A549 (cell line): ENCODE measurements around the gene UBR2. TPM values are rescaled to one million over a fixed set of nuclear protein-coding genes. Genes with fewer than 3 reads are reported as not detected.
A peak's percentile ranks its signal among the peaks of the same experiment; 100 is the strongest.
"Not testable (repeated sequence)": the region's sequence is repeated elsewhere in the genome, so short reads cannot be mapped to it uniquely, and the experiment has no call there.

Experiments used
- ATAC-seq, 2 experiments: fragments of 200-7000 bp in 1 of 2; fragments of >200 bp in 1 of 2; cut with Nextera tagmentation in 1 of 2; cut with Tn5 transposase in 1 of 2; 3 replicates each; pipeline versions ENCODE4 v1.8.0 to v1.9.1; 2018 to 2020; ENCODE audit warnings: mild to moderate bottlenecking in 1 of 2, moderate library complexity in 1 of 2
- CTCF ChIA-PET: fragments of 300-600 bp; sonication (Branson Sonifier 250); formaldehyde crosslinking; extraction: SDS; loops from one replicate; lab custom pipeline; 2021; ENCODE audit warnings: antibody characterized with exemption, inconsistent platforms; lab: Yijun Ruan, JAX
- POLR2A ChIA-PET: fragments of 350-600 bp; formaldehyde crosslinking; extraction: SDS; loops from one replicate; lab custom pipeline; 2021; ENCODE audit warnings: antibody characterized with exemption, inconsistent platforms; lab: Yijun Ruan, JAX
- DNase-seq, 2 experiments: peaks; one replicate each; pipeline versions ENCODE4 v3.0.0 to v3.0.0-alpha.2; 2011 to 2016; ENCODE audit warnings: low read depth in 1 of 2, low spot score in 1 of 2
- FAIRE-seq: peaks from 2 replicates; lab custom pipeline; 2011; peaks lifted over from hg19 to GRCh38; lab: Jason Lieb, UNC
- H3K27ac ChIP-seq, 2 experiments: fragments of >200 bp; sonication (Bioruptor Twin); formaldehyde crosslinking; 3 replicates each; pipeline ENCODE4 v1.5.1; 2016 to 2017
- H3K4me1 ChIP-seq: fragments of >200 bp; sonication (Bioruptor Twin); formaldehyde crosslinking; 3 replicates; pipeline ENCODE4 v1.6.1; 2016
- H3K4me2 ChIP-seq: fragments of >200 bp; sonication (Bioruptor Twin); formaldehyde crosslinking; 3 replicates; pipeline ENCODE4 v1.6.1; 2016
- H3K4me3 ChIP-seq: fragments of >200 bp; sonication (Bioruptor Twin); formaldehyde crosslinking; 3 replicates; pipeline ENCODE4 v1.5.1; 2016
- H3K9me3 ChIP-seq: fragments of >200 bp; sonication (Bioruptor Twin); formaldehyde crosslinking; 3 replicates; pipeline ENCODE4 v1.6.1; 2016
- CEBPB ChIP-seq, 2 experiments: fragments of >200 bp in 1 of 2; sonication (Bioruptor Twin) in 1 of 2; formaldehyde crosslinking in 1 of 2; IDR thresholded peaks; 2 replicates each; pipeline ENCODE4 v1.6.1; 2012 to 2016
- CTCF ChIP-seq: fragments of >200 bp; sonication (Bioruptor Twin); formaldehyde crosslinking; IDR thresholded peaks from 3 replicates; pipeline ENCODE4 v1.5.1; 2016
- EHMT2 ChIP-seq: fragments of 200-600 bp; sonication (generic); IDR thresholded peaks from 2 replicates; pipeline ENCODE4 v1.6.1; 2016; ENCODE audit warnings: antibody characterized with exemption, low read depth, mild to moderate bottlenecking, moderate library complexity
- FOSB ChIP-seq: fragments of 250-450 bp; sonication (Bioruptor Pico); IDR thresholded peaks from 2 replicates; pipeline ENCODE4 v1.5.0; 2020; ENCODE audit warnings: mild to moderate bottlenecking, moderate library complexity
- FOXS1 ChIP-seq: fragments of 250-450 bp; sonication (Bioruptor Pico); IDR thresholded peaks from 2 replicates; pipeline ENCODE4 v1.5.0; 2020; ENCODE audit warnings: mild to moderate bottlenecking, moderate library complexity
- GATA3 ChIP-seq: IDR thresholded peaks from 2 replicates; pipeline ENCODE4 v1.6.1; 2012; ENCODE audit warnings: borderline replicate concordance
- HDAC2 ChIP-seq: fragments of 200-600 bp; sonication (generic); IDR thresholded peaks from 2 replicates; pipeline ENCODE4 v1.6.1; 2016
- HEYL ChIP-seq: fragments of 250-450 bp; sonication (Bioruptor Pico); IDR thresholded peaks from 2 replicates; pipeline ENCODE4 v1.8.0; 2021; ENCODE audit warnings: mild to moderate bottlenecking, moderate library complexity
- HOXB5 ChIP-seq: fragments of 250-450 bp; sonication (Bioruptor Pico); IDR thresholded peaks from 2 replicates; pipeline ENCODE4 v1.5.0; 2020; ENCODE audit warnings: mild to moderate bottlenecking, moderate library complexity
- JUNB ChIP-seq: fragments of >200 bp; sonication (Bioruptor Twin); formaldehyde crosslinking; IDR thresholded peaks from 2 replicates; pipeline ENCODE4 v1.6.1; 2016
- KDM5A ChIP-seq: fragments of 200-600 bp; sonication (generic); IDR thresholded peaks from 2 replicates; pipeline ENCODE4 v1.6.1; 2016; ENCODE audit warnings: antibody characterized with exemption, mild to moderate bottlenecking
- MAZ ChIP-seq: fragments of 150-350 bp; IDR thresholded peaks from 2 replicates; pipeline ENCODE4 v1.6.1; 2014; ENCODE audit warnings: antibody characterized with exemption, low read depth, low read length, borderline replicate concordance
- NPAS2 ChIP-seq: fragments of 250-450 bp; sonication (Bioruptor Pico); IDR thresholded peaks from 2 replicates; pipeline ENCODE4 v1.8.0; 2022; ENCODE audit warnings: mild to moderate bottlenecking, moderate library complexity, borderline replicate concordance
- RAD21 ChIP-seq, 2 experiments: fragments of >200 bp in 1 of 2; sonication (Bioruptor Twin) in 1 of 2; formaldehyde crosslinking in 1 of 2; IDR thresholded peaks in 1 of 2; conservative IDR thresholded peaks in 1 of 2; 2 replicates in 1 of 2; 3 replicates in 1 of 2; pipeline ENCODE4 v1.6.1; 2012 to 2018; ENCODE audit warnings: inconsistent platforms in 1 of 2
- RCOR1 ChIP-seq: fragments of 150-350 bp; IDR thresholded peaks from 2 replicates; pipeline ENCODE4 v1.6.1; 2014; ENCODE audit warnings: antibody characterized with exemption, low read length, low read depth
- RFX5 ChIP-seq: fragments of 450-650 bp; IDR thresholded peaks from 2 replicates; pipeline ENCODE4 v1.7.1; 2014; ENCODE audit warnings: antibody characterized with exemption, mild to moderate bottlenecking, moderate library complexity
- TFCP2L1 ChIP-seq: fragments of 250-450 bp; sonication (Bioruptor Pico); IDR thresholded peaks from 2 replicates; pipeline ENCODE4 v1.5.0; 2021; ENCODE audit warnings: mild to moderate bottlenecking
- TP53 ChIP-seq: fragments of 250-450 bp; sonication (Bioruptor Pico); IDR thresholded peaks from 2 replicates; pipeline ENCODE4 v1.5.0; 2021; ENCODE audit warnings: mild to moderate bottlenecking, moderate library complexity
- USF2 ChIP-seq: fragments of 450-650 bp; IDR thresholded peaks from 2 replicates; pipeline ENCODE4 v1.6.1; 2014; ENCODE audit warnings: antibody characterized with exemption
- ZNF302 ChIP-seq: fragments of 250-450 bp; sonication (Bioruptor Pico); IDR thresholded peaks from 2 replicates; pipeline ENCODE4 v1.9.0; 2021; ENCODE audit warnings: inconsistent platforms, mild to moderate bottlenecking, moderate library complexity
- WGBS: methylation state at CpG from one replicate; pipeline ENCODE4 v1.1.6; 2017; ENCODE audit errors: missing lambda C conversion rate; 5-methylcytosine and 5-hydroxymethylcytosine counted together
- polyA plus RNA-seq, 4 experiments: library from polyadenylated mRNA; depleted of rRNA in 3 of 4; stranded (reverse); fragments of >200 nt; fragmentation: RNase III in 1 of 4; extraction: RNeasy Plus Mini Kit Qiagen cat#74134 plus additional on column Dnase treatment in 1 of 4; gene quantifications; 2 replicates in 3 of 4; 3 replicates in 1 of 4; pipeline ENCODE4 v1.2.3, GENCODE V29; 2011 to 2017
- TF ChIP-seq, protein P1 (sequence below): IDR thresholded peaks from 2 replicates; pipeline ENCODE4 v1.6.1; 2012

UBR2 gene
- polyA plus RNA-seq, 2 of the 4 experiments (the other 2 are of a cell fraction) = 5.5 to 15.2 TPM

DNA sequence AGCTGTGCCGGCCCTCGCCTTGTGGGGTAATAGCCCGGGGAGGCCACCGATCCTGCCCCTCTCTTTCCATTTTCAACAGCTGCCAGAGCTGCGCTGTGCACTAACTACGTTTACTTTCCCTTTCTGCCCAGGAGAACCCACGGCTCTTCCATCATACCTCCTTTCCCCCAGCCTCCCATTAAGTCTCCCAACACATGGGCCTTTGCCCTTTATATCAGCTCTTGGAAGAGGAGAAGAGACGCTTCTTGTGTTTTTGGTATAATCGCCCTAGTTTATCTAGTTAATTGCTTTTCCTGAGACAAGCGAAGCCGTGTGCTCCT lies 637 bp downstream of the UBR2 start:
- ChIA-PET CTCF (interaction anchor here (0.7 to 3.8 kb wide), 15 partner anchors 8 to 485 kb away, joined by 3 to 25 read pairs (median 4); no protein-coding TSS in a partner anchor), POLR2A (interaction anchor here (0.6 to 1.7 kb wide), 7 partner anchors 10 to 315 kb away, joined by 3 to 15 read pairs (median 4); partner anchors contain the start of genes RPL7L1 and TBCC)
- peak overlapping the region; percentile 94 for H3K4me3 ChIP-seq
- no peak for FAIRE-seq
- peak overlapping the region; percentile 85 to 92 for H3K27ac ChIP-seq
- under 1% methylated on average over 11 of the region's 11 CpGs for WGBS
- TF ChIP-seq RAD21 (conservative IDR thresholded peaks at IDR 0.05 in 1 of 2, IDR thresholded peaks at IDR 0.05 in 1 of 2) = no peak
- TF ChIP-seq KDM5A = no peak
- H3K9me3 ChIP-seq = no peaks in the 10 kb centered on the region
- H3K4me1 ChIP-seq = peaks cover 10% of the 10 kb centered on the region; the same call in 2 of the 3 replicates
- peak in 1 of 2 experiments; percentile 42; a peak in 2 of 6 replicates for ATAC-seq
- DNase-seq = peak in 1 of 2 experiments; percentile 10
- peak overlapping the region; percentile 98 for H3K4me2 ChIP-seq

- TF ChIP-seq JUNB (no peak), RFX5 (no peak), CEBPB (IDR thresholded peaks at IDR 0.05) (peak in 1 of 2 experiments; percentile 44; a peak in 1 of 4 replicates)
- no peaks in the 10 kb centered on the region for H3K9me3 ChIP-seq
- CTCF ChIA-PET = interaction anchor here (0.8 to 3.8 kb wide), 2 partner anchors 19 to 39 kb away, joined by 4 to 25 read pairs; no protein-coding TSS in a partner anchor
- 57% methylated on average over 15 of the region's 15 CpGs for WGBS
- H3K4me1 ChIP-seq = peaks cover 16% of the 10 kb centered on the region
- POLR2A ChIA-PET = interaction anchor here (1.4 kb wide), 1 partner anchor 180 kb away, joined by 4 read pairs; the partner anchor contains the start of gene TBCC
- ATAC-seq (no peak), FAIRE-seq (no peak), DNase-seq (no peak)
- H3K4me3 ChIP-seq = peak overlapping the region; percentile 94
- peak overlapping the region in 1 of 2 experiments; percentile 92; a peak in 4 of 6 replicates for H3K27ac ChIP-seq
- peak overlapping the region; percentile 98 for H3K4me2 ChIP-seq
These were observed 2.2 kb downstream of the UBR2 start for GRCh38 chr6:42565823-42566613.

DNA sequence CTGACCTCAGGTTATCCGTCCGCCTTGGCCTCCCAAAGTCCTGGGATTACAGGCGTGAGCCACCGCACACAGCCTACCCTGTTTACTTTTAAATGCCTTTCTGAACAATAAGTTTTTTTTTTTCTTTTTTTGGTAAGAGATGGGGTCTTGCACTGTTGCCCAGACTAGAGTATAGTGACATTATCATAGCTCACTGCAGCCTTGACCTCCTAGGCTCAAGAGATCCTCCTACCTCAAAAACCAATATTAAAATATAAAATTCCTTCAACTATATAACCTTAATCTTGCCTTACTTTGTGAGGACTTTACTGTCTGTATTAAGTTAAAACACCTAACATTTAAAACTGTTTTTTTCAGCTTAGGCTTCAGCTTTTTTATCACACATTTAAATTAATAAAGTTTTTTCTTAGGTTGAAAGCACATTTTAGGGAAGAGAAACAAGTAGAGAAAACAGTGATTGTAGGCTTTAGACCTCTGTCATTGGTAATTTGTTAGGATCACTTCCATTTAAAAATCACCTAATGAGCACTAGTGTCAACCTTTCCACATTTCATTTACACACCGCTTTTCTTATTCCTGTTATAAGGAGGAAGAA lies 2.9 kb downstream of the UBR2 start:
- ATAC-seq (no peak), FAIRE-seq (no peak), DNase-seq (no peak)
- no peak overlapping the region for H3K27ac ChIP-seq
- H3K4me2 ChIP-seq = peak overlapping the region; percentile 98; the same call in 1 of the 3 replicates
- 81% methylated on average over 5 of the region's 5 CpGs for WGBS
- no peaks in the 10 kb centered on the region for H3K9me3 ChIP-seq
- ChIA-PET CTCF (no interaction called here), POLR2A (no interaction called here)
- H3K4me3 ChIP-seq = no peak overlapping the region
- TF ChIP-seq MAZ (no peak), RCOR1 (no peak), ZNF302 (no peak), RFX5 (no peak), NPAS2 (CRISPR knock-in tag) (no peak), FOXS1 (no peak), HOXB5 (CRISPR knock-in tag) (no peak), CTCF (no peak), HEYL (CRISPR knock-in tag) (no peak), JUNB (no peak), HDAC2 (no peak), GATA3 (no peak), TP53 (CRISPR knock-in tag) (no peak), TFCP2L1 (CRISPR knock-in tag) (no peak), CEBPB (IDR thresholded peaks at IDR 0.05) (no peak), KDM5A (no peak), FOSB (CRISPR knock-in tag) (no peak), USF2 (no peak), EHMT2 (no peak)
- TF ChIP-seq, protein P1, sequence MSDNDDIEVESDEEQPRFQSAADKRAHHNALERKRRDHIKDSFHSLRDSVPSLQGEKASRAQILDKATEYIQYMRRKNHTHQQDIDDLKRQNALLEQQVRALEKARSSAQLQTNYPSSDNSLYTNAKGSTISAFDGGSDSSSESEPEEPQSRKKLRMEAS = no peak
- H3K4me1 ChIP-seq = peaks cover 17% of the 10 kb centered on the region

DNA sequence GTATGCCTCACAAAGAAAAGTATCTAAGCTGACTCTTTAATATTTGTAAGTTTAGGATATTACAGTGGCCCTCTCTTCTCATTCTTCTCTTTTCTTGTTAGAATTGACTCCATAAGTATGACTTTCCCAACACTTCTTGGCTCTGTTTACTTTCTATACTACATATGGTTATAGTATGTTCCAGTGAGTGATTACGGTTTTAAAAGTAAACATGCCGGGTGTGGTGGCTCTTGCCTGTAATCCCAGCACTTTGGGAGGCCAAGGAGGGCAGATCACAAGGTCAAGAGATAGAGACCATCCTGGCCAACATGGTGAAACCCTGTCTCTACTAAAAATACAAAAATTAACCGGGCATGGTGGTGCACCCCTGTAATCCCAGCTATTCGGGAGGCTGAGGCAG lies 3.4 kb downstream of the UBR2 start:
- ATAC-seq, DNase-seq, H3K27ac ChIP-seq, H3K4me3 ChIP-seq, FAIRE-seq, H3K9me3 ChIP-seq, POLR2A ChIA-PET, H3K4me2 ChIP-seq: not testable (repeated sequence)
- CTCF ChIA-PET = interaction anchor here (1.0 kb wide), 1 partner anchor 20 kb away, joined by 3 read pairs; no protein-coding TSS in a partner anchor
- 80% methylated on average over 4 of the region's 4 CpGs for WGBS
- H3K4me1 ChIP-seq = peaks cover 21% of the 10 kb centered on the region
